Neuronal stem cell (in vitro differentiated cells): Measurements from ENCODE around the gene IFNG.

Experiments used
- DNase-seq: peaks from one replicate; pipeline ENCODE4 v3.0.0-alpha.2; 2013; ENCODE audit warnings: low spot score
- H2AFZ ChIP-seq: one replicate; pipeline ENCODE4 v1.6.1; 2013; ENCODE audit warnings: mild to moderate bottlenecking, low read length, inconsistent platforms
- H2AK5ac ChIP-seq: 2 replicates; pipeline ENCODE4 v1.6.1; 2013; ENCODE audit warnings: low read depth, mild to moderate bottlenecking, inconsistent platforms, low read length, moderate library complexity, mixed read lengths
- H2BK120ac ChIP-seq: 2 replicates; pipeline ENCODE4 v1.6.1; 2013; ENCODE audit warnings: low read depth, mild to moderate bottlenecking, inconsistent platforms, low read length, moderate library complexity, mixed read lengths
- H2BK12ac ChIP-seq: one replicate; pipeline ENCODE4 v1.6.1; 2013; ENCODE audit warnings: low read length, inconsistent platforms
- H2BK15ac ChIP-seq: 2 replicates; pipeline ENCODE4 v1.6.1; 2013; ENCODE audit warnings: mild to moderate bottlenecking, low read length, inconsistent platforms, mixed read lengths
- H2BK5ac ChIP-seq: one replicate; pipeline ENCODE4 v1.6.1; 2013; ENCODE audit warnings: inconsistent platforms, mild to moderate bottlenecking, low read length, moderate library complexity
- H3K14ac ChIP-seq: one replicate; pipeline ENCODE4 v1.6.1; 2013; ENCODE audit warnings: low read length, inconsistent platforms
- H3K18ac ChIP-seq: 2 replicates; pipeline ENCODE4 v1.6.1; 2013; ENCODE audit warnings: low read length, inconsistent platforms
- H3K23ac ChIP-seq: 2 replicates; pipeline ENCODE4 v1.6.1; 2013; ENCODE audit warnings: low read depth, mild to moderate bottlenecking, mixed read lengths, low read length, inconsistent platforms; ENCODE audit not compliant: poor library complexity
- H3K27ac ChIP-seq: replicated peaks from 3 replicates; pipeline ENCODE4 v1.5.1; 2013; ENCODE audit warnings: low read length, inconsistent platforms
- H3K27me3 ChIP-seq, 3 experiments: 2 replicates each; pipeline ENCODE4 v1.6.1; 2013; ENCODE audit warnings: low read length in 3 of 3, mild to moderate bottlenecking in 2 of 3, inconsistent platforms in 1 of 3, low read depth in 1 of 3, mixed read lengths in 1 of 3, moderate library complexity in 1 of 3; ENCODE audit not compliant: control insufficient read depth in 3 of 3, insufficient read depth in 3 of 3
- H3K36me3 ChIP-seq, 2 donors: replicated peaks in 1 of 2; 2 replicates each; pipeline ENCODE4 v1.6.1; 2013; ENCODE audit warnings: low read length in 2 of 2; ENCODE audit not compliant: control insufficient read depth in 2 of 2, insufficient read depth in 2 of 2
- H3K4ac ChIP-seq: 2 replicates; pipeline ENCODE4 v1.6.1; 2013; ENCODE audit warnings: inconsistent platforms, mild to moderate bottlenecking, low read length, moderate library complexity
- H3K4me1 ChIP-seq, 2 donors: 1 replicate in 1 of 2; 2 replicates in 1 of 2; pipeline ENCODE4 v1.6.1; 2013; ENCODE audit warnings: low read length in 2 of 2, low read depth in 1 of 2; ENCODE audit not compliant: control insufficient read depth in 2 of 2, insufficient read depth in 1 of 2
- H3K4me2 ChIP-seq: one replicate; pipeline ENCODE4 v1.6.1; 2013; ENCODE audit warnings: mild to moderate bottlenecking, low read length, inconsistent platforms; ENCODE audit not compliant: insufficient read depth, poor library complexity, severe bottlenecking
- H3K4me3 ChIP-seq, 2 donors: 2 replicates each; pipeline ENCODE4 v1.5.1; 2013; ENCODE audit warnings: low read length in 2 of 2, mild to moderate bottlenecking in 2 of 2, inconsistent platforms in 1 of 2, moderate library complexity in 1 of 2
- H3K79me1 ChIP-seq: one replicate; pipeline ENCODE4 v1.6.1; 2013; ENCODE audit warnings: low read depth, mild to moderate bottlenecking, inconsistent platforms, low read length, moderate library complexity
- H3K9ac ChIP-seq: one replicate; pipeline ENCODE4 v1.6.1; 2013; ENCODE audit warnings: mild to moderate bottlenecking, low read depth, low read length, inconsistent platforms; ENCODE audit not compliant: poor library complexity
- H3K9me3 ChIP-seq, 2 donors: replicated peaks in 1 of 2; 2 replicates each; pipeline versions ENCODE3 to v1.6.1; 2013; ENCODE audit warnings: low read length in 2 of 2, mild to moderate bottlenecking in 2 of 2, inconsistent platforms in 1 of 2, low read depth in 1 of 2, mixed read lengths in 1 of 2, moderate library complexity in 1 of 2; ENCODE audit not compliant: control insufficient read depth in 2 of 2, insufficient read depth in 1 of 2
- H4K8ac ChIP-seq: one replicate; pipeline ENCODE4 v1.6.1; 2013; ENCODE audit warnings: low read depth, mild to moderate bottlenecking, inconsistent platforms, low read length, moderate library complexity
- H4K91ac ChIP-seq: one replicate; pipeline ENCODE4 v1.6.1; 2013; ENCODE audit warnings: low read length, low read depth, mild to moderate bottlenecking, inconsistent platforms; ENCODE audit not compliant: poor library complexity
- whole genome bisulfite sequencing, 2 donors: extraction: QIAGEN DNeasy Blood & Tissue Kit; methylation state at CpG; one replicate each; pipeline ENCODE4 v1.1.7; 2013; ENCODE audit warnings: missing lambda C conversion rate in 2 of 2, mixed read lengths in 1 of 2; ENCODE audit not compliant: insufficient read length in 2 of 2, insufficient replicate concordance in 1 of 2; ENCODE audit errors: extremely low coverage in 2 of 2; 5-methylcytosine and 5-hydroxymethylcytosine counted together

Gene IFNG

GRCh38 chr12:68129979-68130378 lies 29.6 kb downstream of the IFNG start:
- no CpG with 5 or more reads among the region's 2 CpGs for WGBS, 2 donors
- Histone ChIP-seq H4K8ac (no peak overlapping the region), H2AK5ac (no peak overlapping the region), H3K36me3 (no peaks in the 10 kb centered on the region), H3K4me1 (no peaks in the 10 kb centered on the region), H3K27ac (no peak overlapping the region), H2BK5ac (no peak overlapping the region), H2BK12ac (no peak overlapping the region), H3K27me3 (no peaks in the 10 kb centered on the region), H2AFZ (no peak overlapping the region), H3K4me2 (no peak overlapping the region), H3K18ac (no peak overlapping the region), H2BK15ac (no peak overlapping the region), H3K79me1 (no peaks in the 10 kb centered on the region), H3K9ac (no peak overlapping the region), H3K14ac (no peak overlapping the region), H4K91ac (no peak overlapping the region), H3K4ac (no peak overlapping the region), H3K4me3 (no peak overlapping the region), H3K9me3 (no peaks in the 10 kb centered on the region), H3K23ac (no peak overlapping the region), H2BK120ac (no peak overlapping the region)
- no peak for DNase-seq

GRCh38 chr12:68122236-68122920 lies 37.2 kb downstream of the IFNG start:
- Histone ChIP-seq H2AK5ac (no peak overlapping the region), H4K91ac (no peak overlapping the region), H2BK15ac (no peak overlapping the region), H3K9ac (no peak overlapping the region), H3K14ac (no peak overlapping the region), H3K79me1 (no peaks in the 10 kb centered on the region), H2BK12ac (no peak overlapping the region), H3K4me3 (no peak overlapping the region), H3K23ac (no peak overlapping the region), H4K8ac (no peak overlapping the region), H3K36me3 (no peaks in the 10 kb centered on the region), H2BK5ac (no peak overlapping the region), H3K4me1 (peaks cover 0 to 2% of the 10 kb centered on the region in 2 donors), H3K9me3 (no peaks in the 10 kb centered on the region), H2BK120ac (no peak overlapping the region), H3K4ac (no peak overlapping the region), H3K18ac (no peak overlapping the region), H3K4me2 (no peak overlapping the region), H3K27ac (no peak overlapping the region), H3K27me3 (no peaks in the 10 kb centered on the region), H2AFZ (no peak overlapping the region)
- DNase-seq: no peak
- no CpG with 5 or more reads among the region's 3 CpGs for WGBS, 2 donors

DNA sequence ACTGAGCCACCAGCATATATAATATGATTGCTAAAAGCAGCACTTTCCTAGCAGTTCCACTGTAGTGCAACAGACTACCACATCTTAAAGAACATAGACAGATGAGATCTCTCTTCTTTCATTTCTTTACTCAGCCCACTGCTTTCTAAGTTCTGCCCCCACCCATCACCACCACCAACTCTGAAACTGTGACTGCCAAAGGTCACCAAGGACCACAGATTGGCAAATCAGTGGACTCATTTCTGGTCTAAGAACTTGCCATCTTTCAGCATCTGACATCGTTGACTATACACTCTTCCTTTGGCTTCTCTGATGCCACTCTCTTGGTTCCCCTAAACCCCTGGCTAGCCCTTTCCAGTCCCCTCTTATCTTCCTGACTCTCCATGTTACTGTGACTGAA lies 38.4 kb downstream of the IFNG start:
- Histone ChIP-seq H4K91ac (no peak overlapping the region), H2AK5ac (no peak overlapping the region), H3K4me1 (peaks cover 0 to 2% of the 10 kb centered on the region in 2 donors), H3K4ac (no peak overlapping the region), H3K9ac (no peak overlapping the region), H3K9me3 (no peaks in the 10 kb centered on the region), H3K4me2 (no peak overlapping the region), H3K27ac (no peak overlapping the region), H3K27me3 (no peaks in the 10 kb centered on the region), H3K23ac (no peak overlapping the region), H3K18ac (no peak overlapping the region), H3K79me1 (no peaks in the 10 kb centered on the region), H2BK12ac (no peak overlapping the region), H2BK120ac (no peak overlapping the region), H3K4me3 (no peak overlapping the region), H3K36me3 (no peaks in the 10 kb centered on the region), H4K8ac (no peak overlapping the region), H2BK5ac (no peak overlapping the region), H2BK15ac (no peak overlapping the region), H2AFZ (no peak overlapping the region), H3K14ac (no peak overlapping the region)
- no CpG with 5 or more reads among the region's 1 CpG for WGBS, 2 donors
- DNase-seq: no peak

- WGBS, 2 donors: no CpG with 5 or more reads among the region's 4 CpGs
- no peak overlapping the region for H4K8ac ChIP-seq
- H4K91ac ChIP-seq: no peak overlapping the region
- no peak overlapping the region for H3K4me3 ChIP-seq
- no peak overlapping the region for H3K14ac ChIP-seq
- H3K36me3 ChIP-seq: no peaks in the 10 kb centered on the region
- no peak overlapping the region for H2BK15ac ChIP-seq
- H3K23ac ChIP-seq: no peak overlapping the region
- H3K27ac ChIP-seq: no peak overlapping the region
- no peak overlapping the region for H3K4ac ChIP-seq
- no peaks in the 10 kb centered on the region for H3K9me3 ChIP-seq
- no peak overlapping the region for H2AK5ac ChIP-seq
- H3K27me3 ChIP-seq: no peaks in the 10 kb centered on the region
- no peaks in the 10 kb centered on the region for H3K79me1 ChIP-seq
- no peak overlapping the region for H3K9ac ChIP-seq
- no peak overlapping the region for H3K4me2 ChIP-seq
- H2BK5ac ChIP-seq: no peak overlapping the region
- H3K4me1 ChIP-seq: peaks cover 0 to 2% of the 10 kb centered on the region in 2 donors
- no peak overlapping the region for H2BK120ac ChIP-seq
- no peak overlapping the region for H2BK12ac ChIP-seq
- DNase-seq: no peak
- H3K18ac ChIP-seq: no peak overlapping the region
- no peak overlapping the region for H2AFZ ChIP-seq
Observed at GRCh38 chr12:68119724-68120211, 39.8 kb downstream of the IFNG start.
